ENCODE results near the gene TAF9B.
"Not testable (repeated sequence)": the region's sequence is repeated elsewhere in the genome, so short reads cannot be mapped to it uniquely, and the experiment has no call there.

Gene TAF9B

DNA sequence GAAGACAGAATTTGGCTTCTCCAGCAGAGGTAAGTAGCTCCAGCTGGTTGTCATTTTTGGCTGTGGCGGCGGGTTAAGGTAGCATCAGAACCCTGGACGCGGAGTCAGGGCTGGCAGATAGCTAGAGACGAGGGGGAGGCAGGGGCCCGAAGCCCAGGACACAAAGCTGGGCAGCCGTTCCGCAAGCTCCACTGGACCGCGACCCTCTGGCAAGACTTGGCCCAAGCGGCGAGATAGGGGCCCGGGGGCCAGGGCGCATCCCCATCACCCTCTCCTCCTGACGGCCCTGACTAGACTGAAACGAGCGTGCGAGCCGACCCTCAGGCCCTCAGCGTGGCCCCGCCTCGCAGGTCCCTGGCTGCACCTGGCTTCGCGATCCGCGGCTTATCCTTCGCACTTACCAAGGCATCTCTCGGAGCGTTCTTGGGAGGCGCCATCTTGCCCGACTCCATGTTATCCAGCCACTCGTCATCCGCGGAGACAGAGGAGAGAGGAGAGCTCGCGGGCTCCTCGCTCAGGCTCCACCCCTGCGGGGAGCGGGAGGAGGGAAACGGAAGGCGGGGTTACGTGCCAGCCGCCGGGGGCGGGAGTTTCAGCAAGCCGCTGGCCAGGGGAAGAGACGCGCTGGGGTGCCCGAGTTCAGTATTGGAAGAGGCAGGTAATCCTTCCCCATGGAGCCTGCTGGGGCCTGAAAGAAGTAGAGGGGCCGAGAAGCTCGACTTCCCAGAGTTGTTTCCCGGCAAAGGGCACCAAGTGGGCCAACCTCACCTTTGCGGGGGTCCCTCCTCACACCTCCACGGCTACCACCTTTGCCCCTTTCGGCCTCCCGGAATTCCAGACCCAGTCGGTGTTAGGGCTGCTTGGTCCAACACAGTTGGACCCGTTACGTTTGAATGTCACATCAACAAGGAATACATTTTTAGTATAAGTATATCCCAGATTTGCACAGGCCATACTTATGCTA lies at the start of gene TAF9B:
TSS of gene TAF9B (minus strand) at position 491 of the 964 bp plus-strand sequence. CDS start at position 452, 39 bp downstream.
- peak; percentile 97 for FAIRE-seq

- no peak for FAIRE-seq
Observed at GRCh38 chrX:78182881-78183280, 43.4 kb upstream of the TAF9B start.

DNA sequence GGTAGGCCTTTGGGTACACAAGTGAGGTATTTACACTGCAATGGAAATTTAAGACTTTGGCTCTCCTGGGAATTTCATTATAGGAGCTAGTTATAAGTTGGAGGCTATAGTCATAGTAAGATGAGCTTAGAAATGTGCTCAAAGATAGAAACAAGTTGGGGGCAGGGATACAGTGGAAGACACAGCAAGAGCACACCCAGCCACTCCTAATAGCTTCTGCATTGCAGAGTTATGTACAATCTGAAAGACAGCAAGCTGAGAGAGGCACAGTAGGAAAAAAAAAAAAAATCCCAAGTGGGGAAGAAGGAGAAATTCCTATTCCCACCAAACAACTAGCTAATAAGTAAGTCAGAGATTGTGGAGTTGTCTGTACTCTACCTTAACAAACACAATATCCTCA lies 41.9 kb upstream of the TAF9B start:
- no peak for FAIRE-seq

- no peak for FAIRE-seq
Observed at GRCh38 chrX:78168065-78168464, 28.6 kb upstream of the TAF9B start.

GRCh38 chrX:78165425-78165824 lies 26.0 kb upstream of the TAF9B start:
- no peak for FAIRE-seq

GRCh38 chrX:78163175-78163574 lies 23.7 kb upstream of the TAF9B start:
- FAIRE-seq: not testable (repeated sequence)

GRCh38 chrX:78160711-78161110 lies 21.3 kb upstream of the TAF9B start:
- not testable (repeated sequence) for FAIRE-seq

DNA sequence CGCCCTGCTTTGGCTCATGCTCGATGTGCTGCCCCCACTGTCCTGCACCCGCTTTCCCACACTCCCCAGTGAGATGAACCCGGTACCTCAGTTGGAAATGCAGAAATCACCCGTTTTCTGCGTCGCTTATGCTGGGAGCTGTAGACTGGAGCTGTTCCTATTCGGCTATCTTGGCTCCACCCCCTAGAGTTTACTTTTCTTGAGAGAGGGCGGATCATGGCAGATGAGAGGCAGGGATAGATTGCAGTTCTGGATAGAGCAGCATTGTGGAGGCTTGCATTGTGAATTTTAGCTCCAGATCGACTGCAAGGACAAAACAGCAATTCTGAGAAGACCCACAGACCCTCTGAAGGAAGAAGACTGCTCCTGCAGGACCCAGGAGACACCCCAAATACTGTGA lies 18.4 kb upstream of the TAF9B start:
- FAIRE-seq: not testable (repeated sequence)

GRCh38 chrX:78157373-78157772 lies 17.9 kb upstream of the TAF9B start:
- not testable (repeated sequence) for FAIRE-seq

DNA sequence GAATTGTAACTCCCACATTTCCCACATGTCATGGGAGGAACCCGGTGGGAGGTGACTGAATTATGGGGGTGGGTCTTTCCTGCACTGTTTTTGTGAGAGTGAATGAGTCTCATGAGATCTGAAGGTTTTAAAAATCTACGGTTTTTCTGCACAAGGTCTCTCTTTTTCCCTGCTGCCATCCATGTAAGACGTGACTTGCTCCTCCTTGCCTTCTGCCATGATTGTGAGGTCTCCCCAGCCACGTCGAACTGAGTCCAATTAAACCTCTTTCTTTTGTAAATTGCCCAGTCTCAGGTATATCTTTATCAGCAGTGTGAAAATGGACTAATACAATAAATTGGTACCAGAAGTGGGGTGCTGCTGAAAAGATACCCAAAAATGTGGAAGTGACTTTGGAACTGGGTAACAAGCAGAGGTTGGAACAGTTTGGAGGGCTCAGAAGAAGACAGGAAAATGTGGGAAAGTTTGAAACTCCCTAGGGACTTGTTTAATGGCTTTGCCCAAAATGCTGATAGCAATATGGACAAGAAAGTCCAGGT lies 7.6 kb upstream of the TAF9B start:
- not testable (repeated sequence) for FAIRE-seq

- FAIRE-seq: no peak
Observed at GRCh38 chrX:78140206-78140605, 756 bp upstream of the TAF9B start.

DNA sequence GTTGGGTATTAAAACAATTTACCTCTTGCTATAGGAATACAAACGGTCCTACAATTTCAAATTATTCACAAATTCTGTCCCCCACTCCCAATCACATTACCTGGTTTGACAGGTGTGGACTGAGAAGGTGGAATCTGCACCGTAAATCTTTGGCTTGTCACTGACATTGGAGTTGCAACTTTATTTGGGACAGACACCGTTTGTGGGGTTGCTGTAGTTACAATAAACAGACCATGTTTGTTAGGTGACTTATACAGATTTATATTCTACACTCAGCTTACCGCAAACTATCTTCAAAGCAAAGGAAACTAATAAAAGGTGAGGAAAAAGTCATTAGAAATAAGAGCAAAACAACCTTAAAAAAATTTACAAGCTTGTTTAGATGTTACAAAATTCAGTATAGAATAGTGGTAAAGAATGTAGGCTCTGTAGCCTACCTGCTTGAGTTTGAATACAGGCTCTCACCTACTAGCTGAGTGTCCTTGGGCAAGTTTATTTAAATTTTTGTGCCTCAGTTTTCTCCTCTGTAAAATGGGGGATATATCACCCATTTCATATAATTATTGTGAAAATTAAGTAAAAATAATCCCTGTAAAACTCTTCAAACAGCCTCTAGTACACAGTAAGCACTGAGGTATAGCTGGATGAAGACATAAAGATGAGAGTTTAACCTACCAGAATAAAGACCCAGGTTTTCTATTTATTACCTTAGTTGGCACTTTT lies 6.1 kb downstream of the TAF9B start:
- no peak for FAIRE-seq

GRCh38 chrX:78131117-78131516 lies 8.3 kb downstream of the TAF9B start:
- no peak for FAIRE-seq

DNA sequence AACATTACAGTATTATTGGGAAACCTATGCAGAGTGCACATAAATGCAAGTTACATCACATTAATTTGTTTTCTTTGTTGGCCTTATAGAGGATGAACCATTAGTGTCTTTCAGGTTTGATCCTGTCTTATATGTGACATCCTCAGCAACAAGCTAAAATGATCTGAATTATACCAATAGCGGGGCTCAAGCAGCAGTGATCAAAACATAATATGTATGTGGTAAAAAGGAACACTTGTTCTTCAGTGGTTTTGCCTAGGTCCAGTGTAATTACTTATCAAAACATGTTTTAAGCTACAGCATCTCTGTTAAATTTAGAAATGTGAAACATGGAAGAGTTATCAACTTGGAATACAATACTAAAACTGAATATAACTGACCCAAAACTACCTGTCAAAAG lies 9.1 kb downstream of the TAF9B start:
- FAIRE-seq: no peak

GRCh38 chrX:78129714-78130113 lies 9.7 kb downstream of the TAF9B start:
- FAIRE-seq: no peak

- not testable (repeated sequence) for FAIRE-seq
Observed at GRCh38 chrX:78125781-78126180, 13.7 kb downstream of the TAF9B start.

DNA sequence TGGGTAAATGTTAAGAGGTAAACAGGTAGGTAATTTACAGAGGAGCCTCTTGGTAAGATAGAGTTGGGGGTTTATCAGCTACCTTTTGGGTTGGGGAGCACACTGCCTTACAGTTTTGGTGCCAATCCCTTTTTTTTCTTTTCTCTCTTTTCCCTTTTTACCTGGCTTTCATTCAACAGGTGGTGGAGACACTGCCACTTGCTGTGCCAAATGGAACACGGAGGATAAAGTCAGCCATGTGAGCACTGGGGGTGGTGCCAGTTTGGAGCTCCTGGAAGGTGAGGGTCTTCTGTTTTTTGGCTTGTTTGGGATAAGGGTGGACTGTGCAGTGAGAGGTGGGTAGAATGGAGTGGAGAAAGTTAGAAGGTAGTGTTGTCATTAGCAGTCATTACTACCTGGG lies 14.3 kb downstream of the TAF9B start:
- FAIRE-seq: no peak

DNA sequence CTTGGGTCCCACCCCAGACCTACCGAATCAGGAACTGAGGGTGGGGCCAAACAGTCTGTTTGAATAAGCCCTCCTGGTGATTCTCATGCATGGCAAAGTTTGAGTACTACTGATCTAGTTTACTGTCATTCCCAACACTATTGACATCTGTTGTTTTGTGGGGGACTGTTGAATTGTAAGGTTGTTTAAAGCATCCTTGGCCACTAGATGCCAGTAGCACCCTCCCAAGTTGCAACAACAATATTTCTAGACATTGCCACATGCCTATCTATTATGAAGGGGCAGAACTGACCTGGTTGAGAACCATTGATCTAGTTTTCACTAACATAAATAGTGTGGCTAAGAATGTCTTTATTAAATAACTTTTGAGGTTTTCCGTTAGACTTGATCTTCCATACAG lies 15.1 kb downstream of the TAF9B start:
- no peak for FAIRE-seq

- no peak for FAIRE-seq
Observed at GRCh38 chrX:78123190-78123589, 16.3 kb downstream of the TAF9B start.

DNA sequence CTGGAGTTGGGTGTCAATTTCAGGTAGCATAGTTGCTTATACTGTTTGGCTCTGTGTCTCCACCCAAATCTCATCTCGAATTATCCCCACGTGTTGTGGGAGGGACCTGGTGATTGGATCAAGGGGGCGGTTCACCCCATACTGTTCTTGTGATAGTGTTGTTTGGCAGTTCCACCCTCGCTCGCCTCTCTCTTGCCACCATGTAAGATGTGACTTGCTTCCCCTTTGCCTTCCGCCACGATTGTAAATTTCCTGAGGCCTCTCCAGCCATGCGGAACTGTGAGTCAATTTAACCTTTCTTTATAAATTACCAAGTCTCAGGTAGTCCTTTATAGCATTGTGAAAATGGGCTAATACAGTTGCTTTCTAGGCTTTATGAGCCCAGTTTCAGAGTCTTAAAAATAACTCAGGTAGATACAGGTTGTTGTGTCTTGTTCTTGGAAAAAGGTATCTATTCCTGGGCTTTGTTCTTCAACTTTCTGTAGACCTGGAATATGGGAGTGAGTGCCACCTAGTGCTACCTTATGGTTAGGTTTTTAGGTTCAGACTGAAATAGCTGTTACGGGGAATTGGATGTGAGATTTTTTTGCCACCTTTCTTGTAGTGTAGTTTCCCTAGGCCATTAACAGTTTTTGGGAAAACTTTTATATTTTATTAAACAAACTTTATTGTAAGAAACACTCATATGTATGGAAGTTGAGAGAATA lies 19.8 kb downstream of the TAF9B start:
- peak; percentile 92 for FAIRE-seq

DNA sequence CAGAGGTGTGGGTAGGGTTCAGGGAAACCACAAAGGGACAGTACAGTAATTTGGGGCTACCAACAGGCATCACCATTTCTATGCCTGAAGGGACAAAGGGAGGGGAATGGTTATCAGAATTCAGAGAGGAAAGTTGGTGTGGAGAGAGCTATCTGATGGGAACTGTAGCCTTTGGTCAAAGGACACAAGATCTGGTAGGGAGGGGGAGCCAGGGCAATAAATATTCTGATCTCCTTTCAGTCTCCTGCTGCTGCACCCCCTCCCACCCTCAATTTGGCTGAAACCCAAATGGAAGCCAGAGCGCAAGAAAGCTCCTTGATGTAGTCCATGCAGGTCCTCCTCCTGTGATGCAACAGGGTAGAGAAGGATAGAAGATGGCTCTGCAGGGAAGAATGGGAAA lies 20.8 kb downstream of the TAF9B start:
- FAIRE-seq: no peak

DNA sequence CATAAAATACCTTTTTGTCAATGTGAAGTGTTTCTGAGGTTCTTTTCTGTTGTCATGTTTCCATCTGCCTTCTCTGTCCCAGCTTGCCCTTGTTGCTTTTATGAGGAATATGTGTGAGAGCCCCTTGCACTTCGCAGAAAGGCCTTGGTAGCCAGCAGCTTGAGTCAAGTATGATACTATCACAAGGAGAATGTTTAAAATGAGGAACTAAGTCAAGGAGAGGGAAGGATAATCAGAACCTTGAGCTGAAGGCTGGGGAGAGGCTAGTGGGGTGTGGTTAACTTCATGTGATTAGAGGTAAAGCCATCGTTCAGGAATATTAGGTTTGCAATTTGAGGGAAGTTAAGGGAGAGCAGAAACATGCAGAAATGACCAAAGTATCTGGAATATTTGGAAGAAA lies 22.7 kb downstream of the TAF9B start:
- no peak for FAIRE-seq

GRCh38 chrX:78116365-78116764 lies 23.1 kb downstream of the TAF9B start:
- FAIRE-seq: no peak

Measured in G401.6 (cell line).